Measurements from ENCODE around the gene DLD. TPM values are rescaled to one million over a fixed set of nuclear protein-coding genes. Genes with fewer than 3 reads are reported as not detected.

DLD gene
- total and polyA plus RNA-seq, 2 of the 13 experiments (the other 11 are each of a cell fraction or from before 2014, with no cell fraction given): 56.8 to 95.2 TPM

DNA sequence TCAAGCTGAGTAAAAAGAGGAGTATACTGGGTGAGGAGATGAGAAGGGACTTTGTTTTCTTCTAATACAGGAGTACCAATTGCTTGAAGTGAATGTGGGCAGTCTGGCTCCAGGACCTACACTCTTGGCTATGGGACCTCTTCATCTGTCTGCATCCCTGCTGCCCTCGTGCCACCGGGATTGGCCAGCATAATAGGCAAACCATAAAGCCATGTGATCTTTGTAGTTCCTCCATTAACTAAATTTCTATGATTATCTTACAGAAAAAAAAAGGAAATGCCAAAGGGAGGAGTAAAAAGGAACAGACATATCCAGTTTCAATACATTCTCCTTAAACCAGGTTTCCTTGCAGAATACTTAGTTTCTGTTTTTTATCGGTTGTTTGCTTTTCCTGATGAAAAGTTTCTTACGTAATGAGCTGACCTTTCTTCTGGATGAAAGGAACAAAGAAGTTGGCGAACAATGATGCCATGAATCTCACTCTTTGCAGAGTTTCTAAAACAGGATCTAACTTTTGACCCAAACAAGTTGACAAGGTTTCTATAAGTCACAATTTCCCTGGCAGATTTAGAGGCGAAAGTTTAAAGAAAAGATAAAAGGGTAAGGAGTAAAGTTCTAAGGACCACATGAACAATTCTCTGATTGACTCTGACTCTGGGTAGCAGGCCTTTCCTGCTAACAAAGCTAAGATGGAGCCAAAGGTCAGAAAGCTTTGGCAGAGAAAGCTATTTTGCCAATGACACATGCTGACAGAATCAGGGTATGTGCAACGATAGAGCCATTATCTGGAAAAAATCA, 57.9 kb downstream of the DLD start (continued):
- TF ChIP-seq ZBTB1 (CRISPR knock-in tag; IDR thresholded peaks at IDR 0.05; ENCODE audit: borderline replicate concordance) (no peak), GTF3A (CRISPR knock-in tag; conservative IDR thresholded peaks at IDR 0.05) (no peak), EED (CRISPR knock-in tag; IDR thresholded peaks at IDR 0.05) (no peak), ARID5B (CRISPR knock-in tag; IDR thresholded peaks at IDR 0.05) (peak; percentile 65; the same call in 1 of the 2 replicates), ATF4 (CRISPR knock-in tag; IDR thresholded peaks at IDR 0.05) (no peak), SNAPC2 (CRISPR knock-in tag; IDR thresholded peaks at IDR 0.05) (no peak), PHF20 (CRISPR knock-in tag; IDR thresholded peaks at IDR 0.05) (no peak), ZNF615 (CRISPR knock-in tag; IDR thresholded peaks at IDR 0.05; ENCODE audit: borderline replicate concordance) (no peak), ZNF124 (CRISPR knock-in tag; IDR thresholded peaks at IDR 0.05) (no peak), NR2F6 (IDR thresholded peaks at IDR 0.05) (peak; percentile 88), NR2F6 (CRISPR knock-in tag; IDR thresholded peaks at IDR 0.05) (peak; percentile 72; the same call in 1 of the 2 replicates), ZNF441 (CRISPR knock-in tag; IDR thresholded peaks at IDR 0.05; ENCODE audit: borderline replicate concordance) (no peak), ZNF225 (CRISPR knock-in tag; IDR thresholded peaks at IDR 0.05) (no peak), ZNF260 (CRISPR knock-in tag; IDR thresholded peaks at IDR 0.05; ENCODE audit: borderline replicate concordance, low read depth) (no peak), SKI (IDR thresholded peaks at IDR 0.05; ENCODE audit: partially characterized antibody) (no peak), ZBTB26 (CRISPR knock-in tag; IDR thresholded peaks at IDR 0.05; ENCODE audit: borderline replicate concordance) (peak; percentile 48; the same call in 1 of the 2 replicates)
- TF ChIP-seq, protein P1, sequence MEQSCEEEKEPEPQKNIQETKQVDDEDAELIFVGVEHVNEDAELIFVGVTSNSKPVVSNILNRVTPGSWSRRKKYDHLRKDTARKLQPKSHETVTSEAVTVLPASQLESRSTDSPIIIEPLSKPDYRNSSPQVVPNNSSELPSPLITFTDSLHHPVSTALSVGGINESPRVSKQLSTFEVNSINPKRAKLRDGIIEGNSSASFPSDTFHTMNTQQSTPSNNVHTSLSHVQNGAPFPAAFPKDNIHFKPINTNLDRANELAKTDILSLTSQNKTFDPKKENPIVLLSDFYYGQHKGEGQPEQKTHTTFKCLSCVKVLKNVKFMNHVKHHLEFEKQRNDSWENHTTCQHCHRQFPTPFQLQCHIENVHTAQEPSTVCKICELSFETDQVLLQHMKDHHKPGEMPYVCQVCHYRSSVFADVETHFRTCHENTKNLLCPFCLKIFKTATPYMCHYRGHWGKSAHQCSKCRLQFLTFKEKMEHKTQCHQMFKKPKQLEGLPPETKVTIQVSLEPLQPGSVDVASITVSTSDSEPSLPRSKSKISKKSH (CRISPR knock-in tag; IDR thresholded peaks at IDR 0.05; ENCODE audit: borderline replicate concordance): no peak
- TF ChIP-seq, protein P2, sequence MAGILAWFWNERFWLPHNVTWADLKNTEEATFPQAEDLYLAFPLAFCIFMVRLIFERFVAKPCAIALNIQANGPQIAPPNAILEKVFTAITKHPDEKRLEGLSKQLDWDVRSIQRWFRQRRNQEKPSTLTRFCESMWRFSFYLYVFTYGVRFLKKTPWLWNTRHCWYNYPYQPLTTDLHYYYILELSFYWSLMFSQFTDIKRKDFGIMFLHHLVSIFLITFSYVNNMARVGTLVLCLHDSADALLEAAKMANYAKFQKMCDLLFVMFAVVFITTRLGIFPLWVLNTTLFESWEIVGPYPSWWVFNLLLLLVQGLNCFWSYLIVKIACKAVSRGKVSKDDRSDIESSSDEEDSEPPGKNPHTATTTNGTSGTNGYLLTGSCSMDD (CRISPR knock-in tag; IDR thresholded peaks at IDR 0.05): no peak
- TF ChIP-seq, protein P3, sequence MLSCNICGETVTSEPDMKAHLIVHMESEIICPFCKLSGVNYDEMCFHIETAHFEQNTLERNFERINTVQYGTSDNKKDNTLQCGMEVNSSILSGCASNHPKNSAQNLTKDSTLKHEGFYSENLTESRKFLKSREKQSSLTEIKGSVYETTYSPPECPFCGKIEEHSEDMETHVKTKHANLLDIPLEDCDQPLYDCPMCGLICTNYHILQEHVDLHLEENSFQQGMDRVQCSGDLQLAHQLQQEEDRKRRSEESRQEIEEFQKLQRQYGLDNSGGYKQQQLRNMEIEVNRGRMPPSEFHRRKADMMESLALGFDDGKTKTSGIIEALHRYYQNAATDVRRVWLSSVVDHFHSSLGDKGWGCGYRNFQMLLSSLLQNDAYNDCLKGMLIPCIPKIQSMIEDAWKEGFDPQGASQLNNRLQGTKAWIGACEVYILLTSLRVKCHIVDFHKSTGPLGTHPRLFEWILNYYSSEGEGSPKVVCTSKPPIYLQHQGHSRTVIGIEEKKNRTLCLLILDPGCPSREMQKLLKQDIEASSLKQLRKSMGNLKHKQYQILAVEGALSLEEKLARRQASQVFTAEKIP (CRISPR knock-in tag; IDR thresholded peaks at IDR 0.05; ENCODE audit: borderline replicate concordance): no peak

All from HepG2 (cell line).